Globus pallidus (tissue), 1 donor: ENCODE measurements around the gene KCNQ5.

ENCODE experiments used
- DNase-seq: peaks from one replicate; pipeline ENCODE4 v3.0.0-alpha.2; 2015; ENCODE audit warnings: low spot score

The KCNQ5 gene

GRCh38 chr6:72676995-72677394 lies 55.1 kb downstream of the KCNQ5 start:
- DNase-seq, result no peak

DNA sequence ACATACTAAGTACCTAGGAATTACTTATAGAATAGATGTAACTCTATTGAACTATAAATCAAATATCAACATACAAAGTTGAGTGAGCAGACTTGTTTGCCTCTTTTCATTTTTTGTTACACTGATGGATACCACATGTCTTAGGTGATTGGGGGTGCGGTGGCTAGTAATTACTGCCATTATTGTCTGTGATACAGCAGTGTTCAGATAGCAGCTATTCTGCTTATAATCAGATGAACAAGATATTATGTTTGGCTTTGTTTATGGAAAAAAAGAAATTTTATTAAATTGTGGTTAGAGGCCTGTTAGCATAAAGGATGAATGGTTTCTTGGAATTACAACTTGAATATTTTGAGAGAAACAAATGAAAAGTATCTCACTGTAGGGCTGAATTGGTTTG lies 55.9 kb downstream of the KCNQ5 start:
- no peak for DNase-seq

GRCh38 chr6:72683797-72684196 lies 61.9 kb downstream of the KCNQ5 start:
- no peak for DNase-seq

DNA sequence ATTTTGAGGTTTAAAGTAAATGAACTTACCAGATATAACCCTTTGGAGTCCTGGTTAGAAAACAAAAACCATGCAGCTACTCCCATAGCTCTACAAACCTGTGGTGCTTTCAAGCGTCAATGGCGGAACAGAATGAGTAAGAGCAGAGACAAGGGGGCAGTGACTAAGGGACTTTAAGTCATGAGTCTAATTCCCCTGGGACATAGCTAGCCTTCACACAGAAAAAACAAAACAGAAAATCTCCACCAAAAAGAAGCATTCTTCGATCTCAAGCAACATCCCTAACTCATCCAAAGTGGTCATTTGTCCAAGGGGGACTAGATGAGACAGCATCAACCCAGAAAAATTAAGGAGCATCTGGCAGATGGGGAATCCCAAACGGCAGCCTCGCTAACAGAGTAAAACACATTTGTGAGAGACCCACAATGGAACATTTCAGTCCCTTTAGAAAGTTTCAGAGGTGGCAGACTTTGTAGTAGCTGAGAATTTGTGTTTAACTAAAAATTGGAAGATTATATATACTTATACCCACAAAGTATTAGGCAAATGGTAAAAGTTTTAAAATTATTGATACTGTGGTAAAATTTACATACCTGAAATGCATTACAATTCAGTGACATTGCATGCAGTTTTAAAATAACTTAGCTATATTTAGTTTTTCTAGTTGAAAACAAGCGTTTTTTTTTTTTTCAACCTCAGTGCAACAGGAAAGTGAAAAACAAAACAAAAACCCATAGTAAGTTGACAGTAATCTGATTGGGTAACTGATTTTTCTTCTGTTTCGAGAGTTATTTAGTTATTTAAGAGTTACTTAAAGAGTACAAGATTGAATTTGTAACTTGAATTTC lies 67.5 kb downstream of the KCNQ5 start:
- no peak for DNase-seq

GRCh38 chr6:72691249-72691648 lies 69.4 kb downstream of the KCNQ5 start:
- DNase-seq, result no peak

DNA sequence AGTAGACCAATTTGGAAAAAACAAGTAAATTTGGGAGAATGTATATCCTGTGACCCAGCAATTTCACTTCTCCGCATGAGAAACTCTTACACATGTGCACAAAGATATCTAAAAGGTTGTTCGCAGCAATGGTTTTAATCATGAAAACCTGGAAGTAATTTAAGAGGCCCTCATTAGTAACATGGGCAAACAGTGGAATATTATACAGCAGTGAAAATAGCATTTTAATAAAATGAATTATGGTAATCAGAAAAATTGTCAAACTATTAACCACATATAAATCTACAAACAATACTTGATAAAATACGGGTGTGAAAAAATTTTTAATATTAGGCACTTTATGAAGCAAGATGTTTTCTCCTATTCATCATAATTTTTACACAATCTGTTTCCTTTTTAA lies 74.2 kb downstream of the KCNQ5 start:
- no peak for DNase-seq

- DNase-seq, result no peak
Observed at GRCh38 chr6:72699159-72699558, 77.3 kb downstream of the KCNQ5 start.

DNA sequence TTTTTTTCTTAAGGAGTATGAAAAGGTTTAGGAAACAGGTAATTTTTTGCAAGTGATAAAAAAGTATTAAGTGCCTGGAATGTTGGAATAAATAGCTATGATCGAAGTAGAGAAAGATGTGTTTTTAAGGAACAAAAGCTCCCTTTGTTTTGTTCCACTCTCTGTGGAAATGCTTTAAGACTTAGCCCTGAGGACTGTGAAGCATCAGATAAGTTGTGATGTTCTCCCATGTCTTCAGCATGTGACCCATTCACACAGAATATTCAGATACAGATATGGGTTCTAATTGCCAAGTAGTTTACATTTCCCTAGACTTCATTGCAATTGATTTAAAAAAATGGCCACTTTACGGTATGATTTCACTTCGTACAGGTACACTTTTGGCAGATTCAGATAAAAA lies 80.6 kb downstream of the KCNQ5 start:
- no peak for DNase-seq

DNA sequence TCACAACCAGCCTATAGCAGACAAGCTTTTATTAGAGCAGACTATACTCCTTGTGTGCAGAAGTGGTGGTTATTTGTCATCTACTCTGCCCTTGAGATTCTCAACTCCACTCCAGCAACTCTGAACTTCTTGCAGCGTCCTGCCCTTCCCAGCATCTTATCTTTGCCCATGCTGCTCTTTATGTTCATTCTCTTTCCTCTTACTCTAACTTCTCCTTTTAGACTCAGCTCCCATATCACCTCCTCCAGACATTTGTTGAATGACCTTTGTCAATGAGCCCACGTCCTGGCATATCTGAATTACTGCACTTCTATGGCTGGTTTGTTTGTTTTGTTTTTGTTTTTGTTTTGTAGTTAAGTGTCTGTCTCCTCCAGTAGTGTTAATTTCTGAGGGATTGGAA lies 81.2 kb downstream of the KCNQ5 start:
- DNase-seq, result no peak

DNA sequence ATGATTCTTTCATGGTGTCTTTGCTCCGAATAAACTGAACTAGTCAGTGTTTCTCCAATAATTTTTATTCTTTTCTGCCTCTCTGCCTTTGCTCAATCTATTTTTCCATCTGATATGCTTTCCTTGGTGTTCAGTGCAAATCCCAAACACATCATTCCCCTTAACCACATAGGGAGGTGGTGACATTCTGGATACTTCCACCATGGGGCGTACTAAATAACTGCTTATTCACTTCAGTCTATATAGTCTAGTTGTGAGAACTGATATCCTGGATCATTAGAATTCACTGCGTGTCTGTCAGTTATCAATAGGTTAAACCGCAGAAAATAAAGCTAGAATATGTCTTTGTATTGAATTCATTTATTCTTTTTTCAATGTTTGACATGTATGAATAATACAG lies 83.1 kb downstream of the KCNQ5 start:
- DNase-seq, result no peak

DNA sequence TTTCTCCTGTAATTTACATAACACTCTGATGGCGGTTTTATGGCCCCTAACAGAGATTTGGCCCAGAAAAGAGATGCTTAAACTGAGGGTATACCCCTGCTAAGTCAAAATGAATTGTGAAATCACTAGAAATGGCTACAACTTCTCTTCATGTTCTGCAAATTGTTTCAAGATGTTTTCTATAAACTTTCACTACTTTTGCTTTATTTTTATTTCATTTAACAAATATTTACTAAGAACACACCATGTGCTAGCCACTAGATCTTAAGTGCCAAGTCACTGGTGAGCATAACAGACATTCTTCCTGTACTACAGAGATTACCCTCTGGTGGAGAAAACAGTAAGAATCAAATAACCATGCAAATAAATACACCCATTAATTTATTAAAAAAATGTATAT lies 87.6 kb downstream of the KCNQ5 start:
- no peak for DNase-seq

- no peak for DNase-seq
Observed at GRCh38 chr6:72711731-72712130, 89.9 kb downstream of the KCNQ5 start.

DNA sequence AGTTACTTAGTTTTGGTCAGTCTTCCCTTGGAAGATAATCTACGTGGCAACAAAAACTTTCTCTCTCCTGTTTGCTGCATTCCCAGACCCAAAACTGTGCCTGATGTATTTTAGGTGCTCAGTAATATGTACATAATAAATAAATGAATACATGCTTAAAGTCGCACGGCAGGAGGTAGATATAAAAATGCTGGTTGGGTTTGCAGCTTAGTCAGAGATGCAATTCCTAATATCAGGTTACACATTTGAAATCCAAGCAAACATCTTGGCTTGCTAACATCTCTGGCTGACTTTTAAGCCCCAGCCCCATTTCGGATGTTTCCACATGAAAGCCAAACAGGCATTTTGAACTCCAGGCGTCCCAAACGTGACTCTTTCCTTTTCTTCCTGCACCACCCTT lies 91.0 kb downstream of the KCNQ5 start:
- DNase-seq, result no peak

GRCh38 chr6:72715119-72715518 lies 93.3 kb downstream of the KCNQ5 start:
- no peak for DNase-seq

GRCh38 chr6:72716916-72717315 lies 95.1 kb downstream of the KCNQ5 start:
- no peak for DNase-seq

DNA sequence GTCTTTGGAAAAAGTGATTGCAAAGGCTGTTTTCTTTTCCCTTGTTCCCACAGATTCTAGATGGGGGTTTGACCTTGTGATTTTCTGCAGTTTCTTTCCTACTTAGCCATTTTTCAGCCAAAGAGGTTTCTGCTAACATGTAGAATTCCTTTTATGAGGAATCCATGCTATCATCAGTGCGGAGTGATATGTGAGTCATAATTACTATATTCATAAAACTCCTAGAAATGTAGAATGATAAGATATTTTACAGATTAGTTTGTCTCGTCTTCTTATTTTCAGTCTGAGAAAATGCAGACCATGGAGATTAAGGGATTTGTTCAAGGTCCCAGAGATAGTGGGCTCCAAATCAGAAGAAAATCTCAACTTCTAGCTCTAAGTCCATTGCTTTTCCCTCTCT lies 98.6 kb downstream of the KCNQ5 start:
- no peak for DNase-seq

DNA sequence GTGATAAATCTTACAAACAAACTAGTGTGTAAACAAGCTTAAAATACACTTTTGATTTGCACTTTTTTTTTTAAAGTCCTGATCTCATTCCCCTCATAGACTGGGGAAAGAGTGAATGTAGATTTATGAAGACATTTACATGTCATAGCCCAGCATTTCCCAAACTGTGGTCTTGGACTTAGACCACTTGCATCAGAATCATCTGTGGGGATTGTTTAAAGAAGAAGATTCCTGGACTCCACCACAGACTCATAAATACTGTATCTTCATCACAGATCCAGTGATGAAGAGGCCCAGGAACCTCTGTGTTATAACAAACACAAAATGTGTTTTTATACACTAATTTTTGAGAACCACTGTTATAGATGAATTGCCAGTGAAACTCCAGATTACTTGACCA lies 99.5 kb downstream of the KCNQ5 start:
- DNase-seq, result no peak

GRCh38 chr6:72724545-72724944 lies 102.7 kb downstream of the KCNQ5 start:
- DNase-seq, result no peak

DNA sequence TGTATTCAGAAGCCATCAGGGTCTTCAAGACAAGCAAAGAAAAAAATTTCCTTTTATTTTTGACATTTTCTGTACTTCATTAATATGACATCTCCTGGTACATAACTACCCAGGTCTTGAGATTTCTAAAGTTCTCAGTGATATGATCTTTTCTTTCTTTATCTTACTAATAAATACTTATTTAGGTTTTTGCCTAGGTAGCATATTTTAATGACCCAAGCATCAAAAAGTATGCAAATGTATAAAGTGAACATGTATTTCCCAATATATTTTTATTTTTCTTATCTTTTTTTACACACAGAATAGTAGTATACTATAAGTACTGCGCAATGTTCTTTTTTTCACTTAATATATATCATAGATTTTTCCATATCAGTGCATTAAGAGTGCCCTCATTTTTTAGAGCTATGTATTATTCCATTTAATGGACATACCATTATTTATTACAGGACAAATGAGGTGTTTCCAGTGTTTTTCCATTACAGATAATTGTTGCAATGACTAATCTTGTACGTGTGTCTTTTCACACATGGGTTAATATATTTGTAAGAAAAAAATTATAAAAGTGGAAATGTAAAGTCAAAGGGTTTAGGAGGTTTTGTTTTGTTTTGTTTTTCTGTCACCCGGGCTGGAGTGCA lies 107.0 kb downstream of the KCNQ5 start:
- DNase-seq, result no peak

GRCh38 chr6:72733045-72733444 lies 111.2 kb downstream of the KCNQ5 start:
- no peak for DNase-seq

- DNase-seq, result no peak
Observed at GRCh38 chr6:72738091-72738490, 116.2 kb downstream of the KCNQ5 start.

DNA sequence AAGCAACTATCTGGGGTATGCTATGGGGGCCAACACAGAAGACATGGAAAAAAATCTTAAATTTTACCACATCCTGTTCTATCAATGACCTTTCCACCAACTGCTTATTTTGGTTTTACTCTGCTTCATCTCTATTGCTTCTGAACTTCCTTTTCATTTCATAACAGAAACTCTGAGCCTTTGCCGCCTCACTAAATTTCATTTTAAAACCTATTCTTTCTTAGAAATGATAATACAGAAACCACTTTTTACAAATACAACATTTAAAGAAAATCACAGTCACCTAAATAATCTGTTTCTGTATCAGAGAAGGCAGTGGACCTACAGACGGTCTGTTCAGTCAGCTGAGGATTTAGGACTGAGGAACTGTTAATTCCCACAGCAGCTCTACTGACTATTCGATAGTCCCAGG lies 117.5 kb downstream of the KCNQ5 start:
- no peak for DNase-seq

GRCh38 chr6:72740135-72740534 lies 118.3 kb downstream of the KCNQ5 start:
- DNase-seq, result no peak

- no peak for DNase-seq
Observed at GRCh38 chr6:72741083-72741482, 119.2 kb downstream of the KCNQ5 start.
